AG04450 (cell line): ENCODE data around the gene ARMCX5. TPM values are rescaled to one million over a fixed set of nuclear protein-coding genes. Genes with fewer than 3 reads are reported as not detected.

Experiments
- CTCF ChIA-PET: fragments of 300-600, 350-600 bp; formaldehyde crosslinking; extraction: SDS; loops from one replicate; lab custom pipeline; 2022; ENCODE audit warnings: antibody characterized with exemption, inconsistent platforms; lab: Charles Lee
- POLR2A ChIA-PET: fragments of 350-600 bp; formaldehyde crosslinking; extraction: SDS; loops from one replicate; lab custom pipeline; 2021; ENCODE audit warnings: antibody characterized with exemption, inconsistent platforms; lab: Yijun Ruan, JAX
- DNase-seq: peaks from one replicate; pipeline ENCODE4 v3.0.0-alpha.2; 2011; ENCODE audit warnings: low read depth, low spot score
- H3K27ac ChIP-seq: one replicate; pipeline ENCODE4 v1.5.1; 2012; ENCODE audit warnings: low read depth, low read length, control low read depth
- H3K27me3 ChIP-seq: one replicate; pipeline ENCODE4 v1.6.0; 2012; ENCODE audit warnings: low read length; ENCODE audit not compliant: control insufficient read depth, insufficient read depth
- H3K4me3 ChIP-seq: 2 replicates; pipeline ENCODE4 v1.5.1; 2011; ENCODE audit warnings: mild to moderate bottlenecking, low read depth, low read length, control low read depth
- H3K9me3 ChIP-seq: 2 replicates; pipeline ENCODE4 v1.5.1; 2012; ENCODE audit warnings: low read length; ENCODE audit not compliant: control insufficient read depth, insufficient read depth
- polyA plus RNA-seq: library from polyadenylated mRNA; depleted of rRNA; stranded (reverse); fragments of >200 nt; gene quantifications from 2 replicates; pipeline ENCODE4 v1.2.3, GENCODE V29; 2011
- TF ChIP-seq, protein P1 (sequence below): IDR thresholded peaks from 2 replicates; pipeline ENCODE4 v1.5.1; 2011; ENCODE audit warnings: low read depth, low read length, control low read depth, inconsistent platforms

ARMCX5 gene
- polyA plus RNA-seq, 1 experiment: 20.2 TPM

DNA sequence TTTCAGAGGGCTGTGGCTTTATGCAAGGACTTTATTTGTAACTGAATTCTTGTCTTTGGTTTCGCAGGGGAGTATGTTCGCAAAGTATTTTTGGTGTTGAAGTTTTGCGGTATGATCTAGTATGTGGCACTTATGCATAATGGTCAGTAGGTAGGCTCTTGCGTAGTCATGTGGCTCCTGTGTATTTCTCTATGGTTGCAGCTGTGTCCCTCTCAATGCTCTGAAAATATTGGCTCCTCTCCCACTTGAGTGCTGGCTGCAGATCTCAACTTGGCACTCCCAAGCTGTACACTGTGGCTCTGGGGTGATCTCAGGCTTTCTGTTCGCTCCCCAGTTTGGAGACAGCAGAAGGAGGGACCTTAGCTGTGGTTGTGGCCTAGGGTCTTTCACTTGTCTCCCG is 24.8 kb downstream of the ARMCX5 start:
- DNase-seq: no peak
- H3K27ac ChIP-seq: no peak overlapping the region
- CTCF ChIA-PET: no interaction called here
- TF ChIP-seq, protein P1, sequence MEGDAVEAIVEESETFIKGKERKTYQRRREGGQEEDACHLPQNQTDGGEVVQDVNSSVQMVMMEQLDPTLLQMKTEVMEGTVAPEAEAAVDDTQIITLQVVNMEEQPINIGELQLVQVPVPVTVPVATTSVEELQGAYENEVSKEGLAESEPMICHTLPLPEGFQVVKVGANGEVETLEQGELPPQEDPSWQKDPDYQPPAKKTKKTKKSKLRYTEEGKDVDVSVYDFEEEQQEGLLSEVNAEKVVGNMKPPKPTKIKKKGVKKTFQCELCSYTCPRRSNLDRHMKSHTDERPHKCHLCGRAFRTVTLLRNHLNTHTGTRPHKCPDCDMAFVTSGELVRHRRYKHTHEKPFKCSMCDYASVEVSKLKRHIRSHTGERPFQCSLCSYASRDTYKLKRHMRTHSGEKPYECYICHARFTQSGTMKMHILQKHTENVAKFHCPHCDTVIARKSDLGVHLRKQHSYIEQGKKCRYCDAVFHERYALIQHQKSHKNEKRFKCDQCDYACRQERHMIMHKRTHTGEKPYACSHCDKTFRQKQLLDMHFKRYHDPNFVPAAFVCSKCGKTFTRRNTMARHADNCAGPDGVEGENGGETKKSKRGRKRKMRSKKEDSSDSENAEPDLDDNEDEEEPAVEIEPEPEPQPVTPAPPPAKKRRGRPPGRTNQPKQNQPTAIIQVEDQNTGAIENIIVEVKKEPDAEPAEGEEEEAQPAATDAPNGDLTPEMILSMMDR: no peak
- no peak overlapping the region for H3K4me3 ChIP-seq
- POLR2A ChIA-PET: no interaction called here
- no peaks in the 10 kb centered on the region for H3K27me3 ChIP-seq
- no peaks in the 10 kb centered on the region for H3K9me3 ChIP-seq

DNA sequence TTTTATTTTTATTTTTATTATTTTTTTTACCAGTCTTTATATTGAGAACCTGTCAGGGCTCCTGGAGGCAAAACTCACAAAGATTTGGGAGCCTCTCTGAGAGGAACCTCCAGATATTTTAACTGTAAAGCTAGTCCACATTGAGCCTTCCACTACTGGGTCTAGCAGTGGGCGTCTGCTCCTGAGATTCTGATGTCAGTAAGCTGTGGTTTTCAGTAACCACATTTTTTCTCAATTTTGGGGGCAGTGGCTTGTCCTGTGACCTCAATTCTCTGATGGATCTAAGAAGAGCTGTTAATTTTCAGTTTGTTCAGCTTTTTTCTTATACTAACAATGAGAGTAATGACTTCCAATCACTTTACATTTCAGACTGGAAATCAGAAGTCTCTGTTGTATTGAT is 28.3 kb downstream of the ARMCX5 start:
- TF ChIP-seq, protein P1: no peak
- Histone ChIP-seq H3K27ac (no peak overlapping the region), H3K4me3 (no peak overlapping the region), H3K27me3 (no peaks in the 10 kb centered on the region), H3K9me3 (no peaks in the 10 kb centered on the region)
- no peak for DNase-seq
- ChIA-PET CTCF (interaction anchor here (0.8 kb wide), 1 partner anchor 25 kb away, joined by 4 read pairs; no protein-coding TSS in a partner anchor), POLR2A (no interaction called here)

DNA sequence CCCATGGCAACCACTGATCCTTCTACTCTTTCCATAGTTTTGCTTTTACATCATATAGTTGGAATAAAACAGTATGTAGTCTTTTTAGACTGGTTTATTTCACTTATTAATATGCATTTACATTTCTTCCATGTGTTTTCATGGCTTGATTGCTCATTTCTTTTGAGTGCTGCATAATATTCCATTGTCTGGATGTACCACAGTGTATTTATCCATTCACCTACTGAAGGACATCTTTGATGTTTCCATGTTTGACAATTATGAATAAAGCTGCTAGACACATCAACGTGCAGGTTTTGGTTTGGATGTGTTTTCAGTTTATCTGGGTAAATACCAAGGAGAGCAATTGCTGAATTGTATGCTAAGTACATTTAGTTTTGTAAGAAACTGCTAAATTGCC is 38.2 kb downstream of the ARMCX5 start:
- no peaks in the 10 kb centered on the region for H3K27me3 ChIP-seq
- CTCF ChIA-PET: no interaction called here
- POLR2A ChIA-PET: no interaction called here
- H3K4me3 ChIP-seq: no peak overlapping the region
- H3K27ac ChIP-seq: no peak overlapping the region
- TF ChIP-seq, protein P1: no peak
- DNase-seq: no peak
- no peaks in the 10 kb centered on the region for H3K9me3 ChIP-seq

GRCh38 chrX:102650903-102651241 is 51.6 kb downstream of the ARMCX5 start:
- Histone ChIP-seq H3K9me3 (no peaks in the 10 kb centered on the region), H3K27me3 (no peaks in the 10 kb centered on the region), H3K27ac (no peak overlapping the region), H3K4me3 (peak overlapping the region; percentile 62)
- CTCF ChIA-PET: no interaction called here
- POLR2A ChIA-PET: no interaction called here
- TF ChIP-seq, protein P1: no peak
- DNase-seq: no peak

DNA sequence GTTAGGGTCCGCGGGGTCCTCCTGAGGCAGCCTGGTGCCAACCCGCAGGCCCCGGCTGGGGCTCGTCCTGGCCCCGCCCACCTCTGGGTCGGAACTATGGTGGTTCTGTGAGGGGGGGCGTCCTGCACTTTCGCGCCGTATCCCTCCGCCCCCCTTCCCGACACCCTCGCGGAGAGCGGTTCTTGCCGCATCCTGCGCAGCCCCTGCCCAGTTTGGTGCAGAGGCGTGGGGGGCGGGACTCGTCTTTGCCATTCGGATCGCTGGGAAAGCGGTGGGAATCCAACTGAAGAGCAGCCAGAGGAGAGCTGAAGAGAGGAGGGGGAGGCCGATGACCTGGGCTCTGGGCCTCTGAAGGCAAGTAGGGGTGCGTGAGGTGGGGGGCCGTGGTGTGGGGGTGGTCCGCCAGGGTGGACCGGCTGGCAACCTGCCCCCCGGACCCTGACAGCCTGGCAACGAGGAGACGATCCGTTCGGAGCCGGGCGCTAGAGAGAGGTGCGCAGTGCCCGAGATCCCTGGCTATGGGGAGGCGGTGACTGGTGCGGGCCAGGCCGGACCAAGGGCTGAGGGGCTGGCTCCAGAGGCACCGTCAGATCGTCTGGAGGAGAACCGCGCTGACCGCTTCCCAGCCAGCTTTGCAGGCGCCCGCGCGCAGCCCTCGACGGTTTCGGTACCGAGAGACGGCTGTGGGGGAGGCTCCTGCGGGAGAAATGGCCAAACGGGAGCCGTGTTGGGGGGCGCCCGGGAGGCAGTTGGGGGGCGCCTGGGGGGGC is 52.1 kb downstream of the ARMCX5 start, which contains the start of gene GPRASP1:
TSS of gene GPRASP1 (plus strand) at position 242 of the 770 bp plus-strand sequence. CDS start 2,431 bp downstream, outside the sequence.
- TF ChIP-seq, protein P1: no peak
- no peak for DNase-seq
- CTCF ChIA-PET: interaction anchor here (0.9 to 1.5 kb wide), 2 partner anchors 31 to 48 kb away, joined by 3 to 4 read pairs; no protein-coding TSS in a partner anchor

More for the DNA sequence above, 52.1 kb downstream of the ARMCX5 start, which contains the start of gene GPRASP1:
- Histone ChIP-seq H3K27ac (no peak within 1 kb of the TSS), H3K27me3 (no peaks in the 10 kb centered on the region), H3K9me3 (no peaks in the 10 kb centered on the region), H3K4me3 (peak within 1 kb of the TSS; percentile 62)
- POLR2A ChIA-PET: no interaction called here
